GM19468 (cell line): ENCODE measurements around the gene MAU2.

Source experiments
- ATAC-seq: cut with Tn5 transposase; IDR thresholded peaks from one replicate; pipeline ENCODE4 v1.9.1; 2021; ENCODE audit warnings: mild to moderate bottlenecking, moderate library complexity, moderate number of reproducible peaks; ENCODE audit not compliant: unreplicated experiment; ENCODE audit errors: extremely low read depth

The MAU2 gene, protein sequence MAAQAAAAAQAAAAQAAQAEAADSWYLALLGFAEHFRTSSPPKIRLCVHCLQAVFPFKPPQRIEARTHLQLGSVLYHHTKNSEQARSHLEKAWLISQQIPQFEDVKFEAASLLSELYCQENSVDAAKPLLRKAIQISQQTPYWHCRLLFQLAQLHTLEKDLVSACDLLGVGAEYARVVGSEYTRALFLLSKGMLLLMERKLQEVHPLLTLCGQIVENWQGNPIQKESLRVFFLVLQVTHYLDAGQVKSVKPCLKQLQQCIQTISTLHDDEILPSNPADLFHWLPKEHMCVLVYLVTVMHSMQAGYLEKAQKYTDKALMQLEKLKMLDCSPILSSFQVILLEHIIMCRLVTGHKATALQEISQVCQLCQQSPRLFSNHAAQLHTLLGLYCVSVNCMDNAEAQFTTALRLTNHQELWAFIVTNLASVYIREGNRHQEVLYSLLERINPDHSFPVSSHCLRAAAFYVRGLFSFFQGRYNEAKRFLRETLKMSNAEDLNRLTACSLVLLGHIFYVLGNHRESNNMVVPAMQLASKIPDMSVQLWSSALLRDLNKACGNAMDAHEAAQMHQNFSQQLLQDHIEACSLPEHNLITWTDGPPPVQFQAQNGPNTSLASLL

DNA sequence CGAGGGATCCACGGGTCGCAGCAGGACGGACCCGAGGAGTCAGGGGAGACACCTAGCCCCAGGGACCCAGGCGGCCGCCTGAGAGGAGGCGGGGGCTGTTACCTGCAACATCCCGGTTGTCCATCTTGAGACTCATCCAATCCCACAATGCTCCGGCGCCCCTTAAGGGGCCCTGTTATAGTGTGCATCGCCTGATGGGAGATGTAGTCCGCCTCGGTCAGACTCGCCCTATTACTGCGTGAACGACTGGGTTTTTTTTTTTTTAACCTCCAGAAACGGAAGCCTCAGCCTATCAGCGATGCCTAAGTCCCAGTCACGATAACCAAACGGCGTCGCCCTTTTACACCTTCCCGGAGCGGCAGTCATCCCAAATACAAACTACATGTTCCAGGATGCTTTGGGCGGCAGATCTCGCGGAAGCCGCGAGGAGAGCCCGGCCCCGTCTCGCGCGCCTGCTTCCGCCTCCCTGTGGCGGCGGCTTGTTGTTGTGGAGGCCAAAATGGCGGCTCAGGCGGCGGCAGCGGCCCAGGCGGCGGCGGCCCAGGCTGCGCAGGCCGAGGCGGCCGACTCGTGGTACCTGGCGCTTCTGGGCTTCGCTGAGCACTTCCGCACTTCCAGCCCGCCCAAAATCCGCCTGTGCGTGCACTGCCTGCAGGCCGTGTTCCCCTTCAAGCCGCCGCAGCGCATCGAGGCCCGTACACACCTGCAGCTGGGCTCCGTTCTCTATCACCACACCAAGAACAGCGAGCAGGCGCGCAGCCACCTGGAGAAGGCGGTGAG, at the start of gene MAU2, which contains the start of gene SUGP1:
Gene MAU2 (plus strand): TSS at position 469 of the 780 bp plus-strand sequence. CDS start 31 bp downstream, at position 500.
Gene SUGP1 (minus strand): TSS at position 149 of the 780 bp plus-strand sequence. CDS start 13 bp downstream, at position 136.
- peak; percentile 58 for ATAC-seq

DNA sequence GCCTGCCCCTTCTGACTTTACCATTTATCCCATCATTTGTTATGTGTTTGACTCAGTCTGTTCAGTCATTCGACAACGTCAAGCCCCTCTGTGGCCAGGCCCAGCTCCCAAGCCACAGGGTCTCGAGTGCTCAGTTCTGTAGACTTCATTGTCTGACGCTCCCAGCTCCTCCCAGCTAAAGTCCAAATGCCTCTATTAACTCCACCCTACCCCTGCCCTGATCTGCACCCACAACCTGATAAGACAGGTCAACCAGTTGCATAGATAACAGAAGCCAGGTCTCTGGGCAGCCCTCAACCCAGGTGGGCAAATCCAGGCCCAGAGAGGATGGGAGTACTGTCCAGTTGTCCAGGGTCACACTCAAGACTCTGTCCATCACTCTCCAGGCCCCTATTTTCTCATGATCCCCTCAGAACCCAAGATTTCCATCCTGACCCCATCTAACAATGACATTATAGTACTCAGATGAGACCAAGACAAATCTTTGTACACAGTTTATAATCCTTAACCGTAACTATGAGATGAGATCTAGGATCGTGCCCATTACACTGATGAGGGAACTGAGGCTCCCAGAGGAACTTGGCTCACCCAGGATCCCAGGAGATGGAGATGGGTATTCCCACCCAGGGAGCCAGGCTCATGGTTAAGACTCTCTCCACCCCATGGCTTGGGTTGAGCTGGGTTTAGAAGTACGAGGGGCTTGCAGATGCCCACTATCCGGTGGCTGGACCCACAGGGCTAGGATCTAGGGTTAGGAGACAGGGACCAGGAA, 48.6 kb upstream of the MAU2 start:
- no peak for ATAC-seq

DNA sequence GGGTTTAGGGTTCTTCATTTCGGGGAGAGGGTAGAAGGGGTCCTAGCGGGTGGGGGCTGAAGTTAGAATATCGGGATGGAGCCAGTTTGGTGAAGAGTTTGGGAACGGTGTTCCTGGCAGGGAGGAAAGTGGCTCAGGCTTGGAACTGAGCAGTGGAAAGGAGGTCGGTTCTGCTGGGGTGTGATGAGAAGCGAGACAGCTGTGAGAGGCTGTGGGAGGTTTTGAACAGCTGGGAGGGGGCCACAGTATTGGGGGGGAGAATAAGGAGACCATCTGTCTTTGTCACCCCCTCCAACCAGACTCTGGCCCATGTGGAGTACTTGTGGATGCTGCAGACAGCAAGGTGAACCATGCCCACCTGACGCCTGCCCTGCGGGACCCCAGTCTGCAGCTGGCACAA, 46.5 kb upstream of the MAU2 start:
- ATAC-seq = no peak

DNA sequence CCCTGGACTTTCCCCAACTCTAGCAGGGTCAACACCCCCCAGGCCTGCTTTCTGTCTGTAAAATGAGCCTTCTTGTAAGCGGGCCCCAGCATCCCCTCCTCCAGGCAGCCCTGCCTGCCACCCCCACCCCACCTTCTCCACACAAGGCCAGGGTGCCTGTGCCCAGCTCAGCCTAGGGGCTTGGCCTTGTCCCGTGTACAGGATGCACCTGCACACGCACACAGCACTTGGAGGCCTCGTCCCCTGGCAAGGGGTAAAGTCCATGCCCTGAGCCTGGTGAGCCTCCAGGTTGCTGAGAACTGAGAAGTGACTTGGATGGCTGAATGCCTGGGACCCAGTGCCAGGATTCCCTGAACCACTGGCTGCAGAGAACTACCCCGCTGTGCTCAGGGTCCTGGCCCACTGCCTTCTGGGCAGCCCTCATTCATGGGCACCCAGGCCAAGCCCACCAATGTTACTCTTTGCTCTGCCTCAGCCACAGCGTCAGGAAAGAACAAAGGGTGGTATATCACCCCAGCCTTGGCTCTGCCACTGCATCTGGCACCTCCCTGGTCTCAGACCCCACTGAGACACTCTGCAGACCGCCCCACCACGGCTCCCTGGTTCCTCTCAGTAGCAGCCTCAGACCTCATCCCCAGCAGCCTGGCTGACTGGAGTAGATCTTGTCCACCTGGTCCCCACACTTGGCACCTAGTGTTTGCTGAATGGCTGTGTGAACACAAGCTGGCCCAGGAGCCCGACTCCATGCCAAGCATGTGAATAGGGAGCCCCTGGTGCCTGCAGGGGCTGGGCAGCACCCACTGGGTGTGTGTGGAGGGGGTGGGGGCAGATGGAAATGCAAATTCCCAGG, 45.7 kb upstream of the MAU2 start:
- ATAC-seq = no peak

DNA sequence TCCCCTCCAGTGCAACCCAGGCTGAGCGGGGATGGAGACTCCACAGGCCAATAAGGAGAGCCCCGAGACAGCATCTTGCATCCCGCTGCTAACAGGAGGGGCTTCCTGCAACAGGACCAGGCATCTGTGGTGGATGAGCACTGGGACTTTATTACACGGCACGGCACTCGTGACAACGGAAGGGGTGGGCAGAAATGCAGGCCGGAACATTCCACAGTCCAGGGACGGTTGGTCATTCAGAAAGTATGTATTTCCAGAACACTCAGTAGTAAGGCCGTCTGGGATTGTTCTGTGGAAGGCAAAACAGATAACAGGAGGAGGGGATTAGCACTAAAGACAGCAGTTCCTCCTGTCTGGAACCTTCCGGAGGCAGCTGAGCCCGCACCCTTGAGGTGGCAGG, 44.2 kb upstream of the MAU2 start:
- ATAC-seq = no peak

DNA sequence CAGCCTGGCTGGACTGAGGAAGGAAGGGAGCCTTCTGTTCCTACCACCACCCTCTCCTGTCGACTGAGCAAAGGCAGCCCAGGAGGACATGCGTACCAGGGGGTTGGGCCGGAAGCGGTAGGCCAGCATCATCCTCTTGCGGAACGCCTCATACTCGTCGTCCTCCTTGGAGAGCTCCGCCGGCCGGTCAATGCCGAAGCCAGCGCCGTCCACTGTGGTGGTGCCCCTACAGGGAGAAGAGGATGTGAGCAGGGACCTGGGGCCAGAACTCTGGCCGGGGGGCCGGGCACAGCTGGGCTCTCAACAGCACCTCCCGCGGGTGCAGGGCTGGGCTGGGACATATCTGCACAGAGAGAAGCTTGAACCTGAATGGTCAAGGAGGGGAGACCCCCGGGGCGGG, 43.8 kb upstream of the MAU2 start:
- ATAC-seq = no peak

DNA sequence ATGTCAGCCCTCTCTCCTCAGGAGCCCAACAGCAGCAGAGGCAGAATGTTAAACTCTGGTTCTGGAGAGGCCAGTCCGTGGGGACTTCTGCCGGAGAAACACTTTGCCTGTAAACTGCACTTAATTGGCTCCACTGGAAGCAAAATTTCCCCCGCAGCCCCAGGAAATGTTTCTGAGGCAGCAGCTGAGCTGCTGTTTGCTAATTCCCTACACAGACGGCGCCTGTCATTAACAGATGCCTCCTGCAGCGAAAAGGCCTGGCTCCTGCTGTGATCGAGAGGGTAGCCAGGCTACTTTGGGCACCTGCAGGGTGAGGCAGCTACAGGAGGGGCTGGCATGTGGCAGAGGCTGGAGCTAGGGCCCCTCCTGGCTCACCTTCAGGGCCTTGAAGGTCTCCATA, 42.3 kb upstream of the MAU2 start:
- ATAC-seq = no peak

DNA sequence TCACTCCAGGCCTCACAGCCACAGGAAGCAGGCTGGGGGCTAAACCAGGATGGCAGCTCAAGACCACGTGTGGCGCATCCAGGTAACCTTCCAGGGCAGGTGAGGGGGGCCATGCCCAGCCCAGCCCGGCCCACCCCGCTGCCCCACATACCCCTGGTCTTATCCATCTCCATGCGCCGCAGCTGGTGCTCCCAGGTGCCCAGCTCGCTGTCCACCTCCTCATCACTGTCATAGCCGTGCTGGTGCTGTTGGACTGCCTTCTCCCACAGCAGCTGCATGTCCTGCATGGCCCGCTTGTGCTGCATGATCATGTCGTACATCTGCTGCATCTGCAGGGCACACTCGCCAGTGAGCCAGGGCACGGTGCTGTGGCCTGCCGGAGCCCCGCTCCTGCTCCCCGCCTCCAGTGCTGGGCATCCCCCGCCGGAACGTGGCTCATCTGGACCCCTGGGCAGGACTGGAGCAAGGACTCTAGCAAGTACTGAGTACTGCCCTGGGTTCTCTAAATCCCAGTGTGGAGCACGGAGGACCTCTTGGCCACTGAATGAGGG, 41.5 kb upstream of the MAU2 start:
- ATAC-seq = no peak

DNA sequence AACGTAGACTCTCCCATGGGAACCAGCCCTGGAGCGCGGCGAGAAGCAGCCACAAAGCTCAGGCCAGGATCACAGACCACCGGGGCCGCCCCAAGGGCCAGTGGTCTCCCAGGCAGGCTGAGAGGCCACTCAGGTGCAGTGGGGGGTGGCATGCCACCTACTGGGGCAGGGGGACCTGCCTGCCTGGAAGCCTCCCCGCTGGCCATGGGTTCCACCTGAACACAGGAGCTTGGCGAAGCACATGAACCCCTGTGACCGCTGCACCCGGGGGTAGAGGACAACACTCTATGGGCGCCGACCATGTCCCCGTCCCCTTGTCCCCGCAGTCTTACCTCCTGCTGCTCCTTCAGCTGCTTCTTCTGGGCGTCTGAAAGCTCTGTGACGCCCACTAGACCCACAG, 40.8 kb upstream of the MAU2 start:
- ATAC-seq = no peak

DNA sequence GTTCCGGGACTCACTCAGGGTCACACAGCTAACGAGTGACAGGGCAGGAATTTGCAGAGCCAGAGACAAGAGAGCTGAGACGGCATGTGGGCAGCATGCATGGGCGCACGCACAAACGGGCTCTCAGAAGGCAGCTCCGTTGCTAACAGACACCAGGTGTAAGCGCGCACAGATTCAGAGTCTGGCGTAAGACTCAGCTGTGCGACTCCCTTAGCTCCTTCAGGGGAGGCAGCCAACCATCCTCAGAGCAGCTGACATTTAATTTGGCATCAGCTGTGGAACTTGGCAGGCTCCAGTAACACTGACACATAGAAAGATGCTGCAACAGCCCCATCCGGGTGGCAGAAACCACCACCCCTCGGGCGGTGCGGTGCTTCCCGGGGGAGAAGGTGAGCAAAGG, 40.1 kb upstream of the MAU2 start:
- no peak for ATAC-seq

DNA sequence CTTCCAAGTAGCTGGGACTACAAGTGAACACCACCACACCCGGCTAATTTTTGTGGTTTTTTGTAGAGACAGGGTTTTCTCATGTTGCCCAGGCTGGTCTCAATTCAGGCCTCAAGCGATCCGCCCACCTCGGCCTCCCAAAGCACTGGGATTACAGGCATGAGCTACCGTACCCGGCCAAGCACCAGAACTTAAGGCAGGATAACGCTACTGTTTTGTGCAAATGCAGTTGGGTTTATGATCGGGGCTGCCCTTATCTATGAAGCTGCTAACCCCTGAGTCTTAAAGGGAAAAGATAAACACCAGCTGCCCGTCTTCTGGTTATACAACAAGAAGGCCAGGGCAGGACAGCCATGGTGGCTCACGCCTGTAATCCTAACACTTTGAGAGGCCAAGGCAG, 34.9 kb upstream of the MAU2 start:
- ATAC-seq = no peak

DNA sequence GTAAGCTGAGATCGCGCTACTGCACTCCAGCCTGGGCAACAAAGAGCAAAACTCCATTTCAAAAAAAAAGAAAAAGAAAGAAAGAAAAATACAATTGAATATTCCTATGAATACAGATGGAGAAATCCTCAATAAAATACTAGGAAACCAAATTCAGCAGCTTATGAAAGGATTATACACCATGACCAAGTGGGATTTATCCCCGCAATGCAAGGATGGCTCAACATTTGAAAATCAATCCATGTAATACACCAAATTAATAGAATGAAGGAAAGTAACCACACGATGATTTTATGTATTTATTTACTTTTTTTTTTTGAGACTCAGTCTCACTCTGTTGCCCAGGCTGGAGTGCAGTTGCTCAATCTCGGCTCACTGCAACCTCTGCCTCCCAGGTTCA, 28.0 kb upstream of the MAU2 start:
- ATAC-seq = no peak

DNA sequence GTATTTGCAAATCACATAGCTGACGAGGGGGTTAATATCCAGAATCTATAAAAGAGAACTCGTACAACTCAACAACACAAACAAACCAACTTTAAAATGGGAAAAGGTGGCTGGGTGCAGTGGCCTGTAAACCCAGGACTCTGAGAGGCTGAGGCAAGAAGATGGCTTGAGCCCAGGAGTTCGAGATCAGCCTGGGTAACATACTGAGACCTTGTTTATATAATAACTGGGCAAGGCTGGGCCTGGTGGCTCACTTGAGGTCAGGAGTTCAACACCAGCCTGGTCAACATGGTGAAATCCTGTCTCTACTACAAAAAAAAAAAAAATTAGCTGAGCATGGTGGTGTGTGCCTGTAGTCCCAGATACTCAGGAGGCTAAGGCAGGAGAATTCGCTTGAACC, 25.7 kb upstream of the MAU2 start:
- no peak for ATAC-seq

DNA sequence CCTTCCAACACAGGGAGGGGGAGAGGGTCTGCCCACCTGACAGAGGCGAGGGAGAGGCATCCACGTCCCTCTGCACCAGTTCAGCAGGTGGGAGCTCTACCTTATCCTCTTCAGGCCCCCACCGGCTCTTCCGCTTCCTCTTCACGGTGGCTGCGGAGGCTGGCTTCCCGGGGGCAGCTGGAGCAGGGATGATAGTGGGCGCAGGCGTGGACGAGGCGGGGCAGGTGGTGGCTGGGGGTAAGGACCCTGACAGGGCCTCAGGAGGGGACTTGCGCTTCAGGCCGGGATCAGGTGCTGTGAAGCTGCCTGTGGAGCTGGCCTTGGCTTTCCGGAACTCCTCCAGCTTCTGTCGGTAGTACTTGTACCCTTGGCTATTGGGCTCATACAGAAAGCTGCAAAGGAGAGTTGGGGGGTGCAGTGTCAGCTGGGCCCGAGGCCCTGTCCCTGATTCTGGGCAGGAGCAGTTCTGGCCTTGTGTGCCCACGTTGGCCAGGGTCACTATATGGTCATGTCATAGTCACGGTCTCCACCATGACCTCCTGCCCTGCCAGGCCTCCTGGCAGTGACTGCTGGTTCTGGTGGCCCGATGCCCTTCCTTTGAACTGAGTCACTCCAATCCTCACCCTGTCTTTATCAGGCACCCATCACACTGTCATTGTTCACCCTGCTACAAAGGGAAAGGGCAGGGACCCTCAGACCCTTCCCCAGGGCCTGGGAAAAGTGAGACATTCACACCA, 23.5 kb upstream of the MAU2 start:
- no peak for ATAC-seq

DNA sequence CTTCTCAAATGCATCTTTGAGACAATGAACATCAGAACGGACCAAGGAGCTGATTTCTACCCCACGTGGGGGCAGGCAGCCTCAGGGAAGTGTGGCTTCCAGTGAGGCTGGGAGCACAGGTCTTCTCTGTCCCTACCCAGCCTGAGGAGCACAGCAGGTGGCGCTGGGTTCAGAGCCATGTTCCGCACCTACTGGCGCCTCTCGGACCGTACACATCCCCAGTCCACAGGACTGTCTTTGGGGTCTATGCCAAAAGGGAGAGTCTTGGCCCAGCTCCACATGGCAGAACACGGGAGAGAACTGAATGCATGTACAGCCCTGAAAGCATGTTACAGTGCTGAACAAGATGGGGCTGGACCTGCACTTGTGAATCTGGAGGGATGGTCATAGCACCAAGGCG, 22.9 kb upstream of the MAU2 start:
- ATAC-seq = no peak

DNA sequence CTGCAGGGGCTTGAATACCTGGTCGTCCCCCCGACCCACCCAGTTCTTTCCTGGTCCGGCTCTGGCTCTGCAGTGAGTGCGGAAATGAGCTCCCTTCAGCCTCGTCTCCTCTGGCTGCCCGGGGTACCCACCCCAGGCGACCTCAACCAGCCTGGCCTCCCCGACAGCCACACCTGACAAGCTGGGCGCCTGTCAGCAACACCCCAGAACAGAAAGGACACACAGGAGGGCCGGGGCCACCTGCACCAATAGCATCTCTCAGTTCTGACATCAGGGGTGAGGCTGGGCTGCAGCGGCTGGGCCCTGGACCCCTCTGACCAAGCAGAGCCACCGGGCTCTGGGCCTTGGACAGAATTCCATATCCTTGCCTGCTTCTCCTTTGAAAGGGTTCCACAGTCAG, 20.0 kb upstream of the MAU2 start:
- ATAC-seq = no peak

DNA sequence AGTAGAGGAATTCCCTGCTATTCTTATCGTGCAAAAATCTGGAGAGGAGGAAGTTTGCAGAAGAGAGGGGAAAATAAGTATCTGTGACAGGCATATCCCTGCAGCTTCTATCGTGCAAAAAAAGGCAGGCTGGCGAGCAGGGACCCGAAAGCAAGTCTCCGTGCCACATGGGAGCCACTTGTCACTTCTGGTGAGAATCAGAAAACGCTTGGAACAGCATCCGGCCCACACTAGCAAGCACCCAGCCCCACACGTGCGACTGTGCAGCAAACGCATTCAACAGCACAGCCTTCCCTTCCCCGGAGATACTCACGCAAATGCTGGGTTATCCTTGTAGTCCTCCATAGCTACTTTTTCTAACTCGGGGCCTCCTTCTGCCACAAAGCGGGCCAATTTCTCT, 17.2 kb upstream of the MAU2 start:
- ATAC-seq = no peak

DNA sequence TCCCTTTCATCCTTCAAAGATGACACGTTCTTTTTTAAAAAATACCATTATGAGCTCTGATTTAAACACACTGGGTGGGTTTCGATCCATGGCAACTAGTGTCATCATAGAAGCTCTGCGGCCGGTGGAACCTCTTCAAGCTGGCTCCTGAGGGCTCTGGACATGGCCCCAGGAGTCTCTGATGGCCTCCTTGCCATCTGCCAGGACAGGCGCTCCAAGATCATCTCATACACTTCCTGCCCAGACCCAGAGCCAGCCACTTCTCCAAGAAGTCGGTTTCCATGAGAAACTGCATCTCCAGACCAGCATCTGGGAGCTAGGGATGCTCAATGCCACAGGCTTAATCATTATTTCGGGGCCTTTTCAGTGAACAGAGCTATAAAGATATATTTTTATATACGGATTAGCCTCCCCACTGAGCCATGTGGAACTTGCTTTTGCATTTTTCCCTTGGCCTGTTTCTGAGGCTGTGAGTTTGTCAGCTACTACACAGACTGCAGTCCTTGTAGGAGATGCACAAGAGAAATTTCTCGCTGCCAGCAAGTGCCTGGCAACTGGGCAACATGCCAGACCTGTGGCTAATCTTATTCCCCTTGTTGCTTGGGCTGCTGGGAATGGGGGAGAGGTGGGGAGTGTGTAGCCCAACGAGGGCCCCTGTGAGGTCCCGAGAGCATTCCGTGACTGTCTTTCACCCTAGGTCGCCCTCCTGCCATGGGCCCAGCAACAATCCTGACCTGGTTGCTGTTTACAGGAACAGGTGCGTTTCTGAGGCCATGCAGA, 16.3 kb upstream of the MAU2 start:
- no peak for ATAC-seq
